Ishikawa (cell line): Measurements from ENCODE around the gene PLK3.

ENCODE experiments used
- CEBPB ChIP-seq: IDR thresholded peaks from 2 replicates; pipeline ENCODE4 v1.6.1; 2012
- CREB1 ChIP-seq: IDR thresholded peaks from 2 replicates; pipeline ENCODE4 v1.6.1; 2012; ENCODE audit warnings: low read depth
- EGR1 ChIP-seq: IDR thresholded peaks from 2 replicates; pipeline ENCODE4 v1.6.1; 2012
- EP300 ChIP-seq: IDR thresholded peaks from 2 replicates; pipeline ENCODE4 v1.6.1; 2012; ENCODE audit warnings: borderline replicate concordance
- FOXM1 ChIP-seq: IDR thresholded peaks from 2 replicates; pipeline ENCODE4 v1.6.1; 2012; ENCODE audit warnings: low read depth, borderline replicate concordance
- NFIC ChIP-seq: IDR thresholded peaks from 2 replicates; pipeline ENCODE4 v1.6.1; 2012
- RAD21 ChIP-seq: IDR thresholded peaks from 2 replicates; pipeline ENCODE4 v1.6.1; 2012; ENCODE audit warnings: low read depth
- TAF1 ChIP-seq: IDR thresholded peaks from 2 replicates; pipeline ENCODE4 v1.6.1; 2012; ENCODE audit warnings: low read depth, mild to moderate bottlenecking
- TCF12 ChIP-seq: IDR thresholded peaks from 2 replicates; pipeline ENCODE4 v1.6.1; 2012; ENCODE audit warnings: low read depth
- TEAD4 ChIP-seq: IDR thresholded peaks from 2 replicates; pipeline ENCODE4 v1.6.1; 2012
- YY1 ChIP-seq: IDR thresholded peaks from 2 replicates; pipeline ENCODE4 v1.6.1; 2012; ENCODE audit warnings: low read depth
- ZBTB7A ChIP-seq: IDR thresholded peaks from 2 replicates; pipeline ENCODE4 v1.6.1; 2012; ENCODE audit warnings: low read depth
- TF ChIP-seq, protein P1 (sequence below): IDR thresholded peaks from 2 replicates; pipeline ENCODE4 v1.6.1; 2012
- TF ChIP-seq, protein P2 (sequence below): IDR thresholded peaks from 2 replicates; pipeline ENCODE4 v1.6.1; 2012; ENCODE audit warnings: low read depth, mild to moderate bottlenecking
- TF ChIP-seq, protein P3 (sequence below): IDR thresholded peaks from 2 replicates; pipeline ENCODE4 v1.6.1; 2012

Gene PLK3

GRCh38 chr1:44792736-44793502, 7.3 kb upstream of the PLK3 start:
- 0 out of 2 replicates have a peak, but pooled peaks have one; percentile 37 for TF ChIP-seq ZBTB7A
- no peak for TF ChIP-seq CEBPB

- TF ChIP-seq, protein P1, sequence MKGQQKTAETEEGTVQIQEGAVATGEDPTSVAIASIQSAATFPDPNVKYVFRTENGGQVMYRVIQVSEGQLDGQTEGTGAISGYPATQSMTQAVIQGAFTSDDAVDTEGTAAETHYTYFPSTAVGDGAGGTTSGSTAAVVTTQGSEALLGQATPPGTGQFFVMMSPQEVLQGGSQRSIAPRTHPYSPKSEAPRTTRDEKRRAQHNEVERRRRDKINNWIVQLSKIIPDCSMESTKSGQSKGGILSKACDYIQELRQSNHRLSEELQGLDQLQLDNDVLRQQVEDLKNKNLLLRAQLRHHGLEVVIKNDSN: no peak
- TF ChIP-seq, protein P2, sequence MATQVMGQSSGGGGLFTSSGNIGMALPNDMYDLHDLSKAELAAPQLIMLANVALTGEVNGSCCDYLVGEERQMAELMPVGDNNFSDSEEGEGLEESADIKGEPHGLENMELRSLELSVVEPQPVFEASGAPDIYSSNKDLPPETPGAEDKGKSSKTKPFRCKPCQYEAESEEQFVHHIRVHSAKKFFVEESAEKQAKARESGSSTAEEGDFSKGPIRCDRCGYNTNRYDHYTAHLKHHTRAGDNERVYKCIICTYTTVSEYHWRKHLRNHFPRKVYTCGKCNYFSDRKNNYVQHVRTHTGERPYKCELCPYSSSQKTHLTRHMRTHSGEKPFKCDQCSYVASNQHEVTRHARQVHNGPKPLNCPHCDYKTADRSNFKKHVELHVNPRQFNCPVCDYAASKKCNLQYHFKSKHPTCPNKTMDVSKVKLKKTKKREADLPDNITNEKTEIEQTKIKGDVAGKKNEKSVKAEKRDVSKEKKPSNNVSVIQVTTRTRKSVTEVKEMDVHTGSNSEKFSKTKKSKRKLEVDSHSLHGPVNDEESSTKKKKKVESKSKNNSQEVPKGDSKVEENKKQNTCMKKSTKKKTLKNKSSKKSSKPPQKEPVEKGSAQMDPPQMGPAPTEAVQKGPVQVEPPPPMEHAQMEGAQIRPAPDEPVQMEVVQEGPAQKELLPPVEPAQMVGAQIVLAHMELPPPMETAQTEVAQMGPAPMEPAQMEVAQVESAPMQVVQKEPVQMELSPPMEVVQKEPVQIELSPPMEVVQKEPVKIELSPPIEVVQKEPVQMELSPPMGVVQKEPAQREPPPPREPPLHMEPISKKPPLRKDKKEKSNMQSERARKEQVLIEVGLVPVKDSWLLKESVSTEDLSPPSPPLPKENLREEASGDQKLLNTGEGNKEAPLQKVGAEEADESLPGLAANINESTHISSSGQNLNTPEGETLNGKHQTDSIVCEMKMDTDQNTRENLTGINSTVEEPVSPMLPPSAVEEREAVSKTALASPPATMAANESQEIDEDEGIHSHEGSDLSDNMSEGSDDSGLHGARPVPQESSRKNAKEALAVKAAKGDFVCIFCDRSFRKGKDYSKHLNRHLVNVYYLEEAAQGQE: no peak
- no peak for TF ChIP-seq CREB1
- no peak for TF ChIP-seq RAD21
- no peak for TF ChIP-seq EP300
- no peak for TF ChIP-seq TAF1
- no peak for TF ChIP-seq YY1
- no peak for TF ChIP-seq EGR1
- TF ChIP-seq, protein P3, sequence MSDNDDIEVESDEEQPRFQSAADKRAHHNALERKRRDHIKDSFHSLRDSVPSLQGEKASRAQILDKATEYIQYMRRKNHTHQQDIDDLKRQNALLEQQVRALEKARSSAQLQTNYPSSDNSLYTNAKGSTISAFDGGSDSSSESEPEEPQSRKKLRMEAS: no peak
- no peak for TF ChIP-seq TCF12
- TF ChIP-seq TEAD4: no peak
- TF ChIP-seq CEBPB: no peak
- TF ChIP-seq NFIC: no peak
- no peak for TF ChIP-seq FOXM1
- TF ChIP-seq ZBTB7A: no peak
Observed at GRCh38 chr1:44798481-44799365, 1.5 kb upstream of the PLK3 start.

DNA sequence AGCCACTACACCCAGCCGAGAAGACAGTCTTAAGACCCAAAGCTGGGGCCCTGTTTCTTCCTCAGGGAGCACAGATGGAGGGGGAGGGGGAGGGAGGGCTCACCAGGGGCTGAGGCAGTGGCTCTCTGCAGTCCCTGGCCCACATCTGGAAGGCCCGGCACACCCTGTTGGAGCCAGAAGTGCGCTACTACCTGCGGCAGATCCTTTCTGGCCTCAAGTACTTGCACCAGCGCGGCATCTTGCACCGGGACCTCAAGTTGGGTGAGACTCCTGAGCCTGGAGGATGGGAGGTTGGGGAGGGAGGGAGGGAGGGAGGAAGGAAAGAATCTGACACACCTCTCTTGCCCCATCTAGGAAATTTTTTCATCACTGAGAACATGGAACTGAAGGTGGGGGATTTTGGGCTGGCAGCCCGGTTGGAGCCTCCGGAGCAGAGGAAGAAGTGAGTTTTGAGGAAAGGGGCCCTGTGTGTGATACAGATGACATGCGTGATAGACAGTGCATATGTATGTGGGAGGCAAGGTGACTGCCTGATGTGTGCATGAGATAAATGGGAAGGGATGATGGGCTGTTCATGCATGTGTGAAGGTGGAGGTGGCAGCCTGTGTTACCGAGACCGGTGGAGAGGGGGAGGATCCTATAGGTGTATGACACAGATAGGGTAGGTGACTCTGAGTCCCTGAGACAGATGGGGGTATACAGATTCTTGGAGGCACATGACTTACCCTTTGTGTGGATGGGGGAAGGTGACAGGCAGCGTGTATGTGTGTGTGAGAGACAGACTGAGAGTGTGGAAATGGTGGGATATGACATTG, 1.5 kb downstream of the PLK3 start:
- TF ChIP-seq TEAD4 (no peak), EGR1 (no peak), EP300 (no peak), NFIC (no peak), TAF1 (no peak), TCF12 (no peak), FOXM1 (no peak), CEBPB (no peak), YY1 (no peak), RAD21 (no peak), ZBTB7A (no peak), CREB1 (no peak)
- TF ChIP-seq, protein P3: no peak
- TF ChIP-seq, protein P2: no peak
- TF ChIP-seq, protein P1: no peak

GRCh38 chr1:44802306-44803061, 2.3 kb downstream of the PLK3 start:
- TF ChIP-seq YY1 (no peak), TCF12 (no peak), EGR1 (no peak), ZBTB7A (no peak), TEAD4 (no peak), CREB1 (no peak), RAD21 (no peak), TAF1 (no peak), EP300 (no peak), CEBPB (no peak), NFIC (no peak), FOXM1 (no peak)
- TF ChIP-seq, protein P2: no peak
- TF ChIP-seq, protein P3: no peak
- TF ChIP-seq, protein P1: no peak
